Nephron (organoid): ENCODE results near the gene RPL3.

ENCODE experiments used
- H3K27ac Mint-ChIP-seq, 3 experiments: 2 replicates each; pipeline ENCODE4 v1.8.0; 2020; ENCODE audit warnings: mixed read lengths in 3 of 3, mild to moderate bottlenecking in 2 of 3, moderate library complexity in 1 of 3
- H3K27me3 Mint-ChIP-seq: 2 replicates; pipeline ENCODE4 v1.8.0; 2021; ENCODE audit warnings: low read depth, mild to moderate bottlenecking, moderate library complexity, mixed read lengths
- H3K36me3 Mint-ChIP-seq: 2 replicates; pipeline ENCODE4 v1.8.0; 2020; ENCODE audit warnings: low read depth, mixed read lengths
- H3K4me1 Mint-ChIP-seq: 2 replicates; pipeline ENCODE4 v1.8.0; 2020; ENCODE audit warnings: mixed read lengths
- H3K4me3 Mint-ChIP-seq, 3 experiments: 2 replicates each; pipeline ENCODE4 v1.8.0; 2020; ENCODE audit warnings: mild to moderate bottlenecking in 3 of 3, mixed read lengths in 3 of 3, moderate library complexity in 2 of 3
- H3K9me3 Mint-ChIP-seq: 2 replicates; pipeline ENCODE4 v1.8.0; 2020; ENCODE audit warnings: mixed read lengths
- TF ChIP-seq, protein P1 (sequence below), 3 experiments: fragments of 200-600 bp; sonication (generic); IDR thresholded peaks; one replicate each; pipeline ENCODE4 v1.5.0; 2021; ENCODE audit warnings: antibody characterized with exemption in 3 of 3; ENCODE audit not compliant: unreplicated experiment in 3 of 3

RPL3 gene

DNA sequence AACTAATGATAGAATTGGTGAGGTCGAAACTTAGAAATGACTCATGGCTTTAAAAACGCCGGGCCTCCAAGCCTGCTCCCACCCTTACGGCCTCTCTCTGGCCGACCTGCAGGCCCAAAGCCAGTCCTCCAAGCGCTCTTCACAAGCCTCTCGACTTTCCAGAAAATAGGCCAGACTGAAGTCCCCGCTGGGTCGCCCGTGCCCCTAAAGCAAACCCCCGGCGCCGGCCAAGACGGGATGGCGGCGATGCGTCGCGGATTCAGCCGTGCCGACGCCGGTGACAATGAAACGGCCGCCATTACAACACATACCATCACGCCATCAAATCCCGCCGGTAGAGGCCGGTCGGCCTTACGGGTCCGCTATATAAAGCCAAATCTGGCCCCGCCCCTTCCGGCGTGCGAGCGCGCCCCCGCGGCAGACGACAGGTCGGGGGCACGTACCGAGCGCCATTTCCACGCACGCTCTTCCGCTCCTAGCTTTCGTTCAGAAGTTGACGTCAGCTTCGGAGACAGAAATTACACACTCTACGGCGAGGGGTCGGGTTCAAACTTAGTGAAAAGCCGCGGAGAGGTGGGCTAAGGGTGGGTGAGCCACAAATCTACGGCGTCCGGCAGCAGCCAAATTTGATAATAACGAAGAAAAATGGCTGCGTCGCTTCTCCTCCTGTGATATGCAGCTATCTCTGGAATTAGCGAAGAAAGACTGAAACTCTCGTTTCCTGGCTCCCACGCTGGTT, at the start of gene RPL3:
TSS of gene RPL3 (minus strand) at position 340 of the 739 bp plus-strand sequence. CDS start at position 314, 26 bp downstream.
- TF ChIP-seq, protein P1, sequence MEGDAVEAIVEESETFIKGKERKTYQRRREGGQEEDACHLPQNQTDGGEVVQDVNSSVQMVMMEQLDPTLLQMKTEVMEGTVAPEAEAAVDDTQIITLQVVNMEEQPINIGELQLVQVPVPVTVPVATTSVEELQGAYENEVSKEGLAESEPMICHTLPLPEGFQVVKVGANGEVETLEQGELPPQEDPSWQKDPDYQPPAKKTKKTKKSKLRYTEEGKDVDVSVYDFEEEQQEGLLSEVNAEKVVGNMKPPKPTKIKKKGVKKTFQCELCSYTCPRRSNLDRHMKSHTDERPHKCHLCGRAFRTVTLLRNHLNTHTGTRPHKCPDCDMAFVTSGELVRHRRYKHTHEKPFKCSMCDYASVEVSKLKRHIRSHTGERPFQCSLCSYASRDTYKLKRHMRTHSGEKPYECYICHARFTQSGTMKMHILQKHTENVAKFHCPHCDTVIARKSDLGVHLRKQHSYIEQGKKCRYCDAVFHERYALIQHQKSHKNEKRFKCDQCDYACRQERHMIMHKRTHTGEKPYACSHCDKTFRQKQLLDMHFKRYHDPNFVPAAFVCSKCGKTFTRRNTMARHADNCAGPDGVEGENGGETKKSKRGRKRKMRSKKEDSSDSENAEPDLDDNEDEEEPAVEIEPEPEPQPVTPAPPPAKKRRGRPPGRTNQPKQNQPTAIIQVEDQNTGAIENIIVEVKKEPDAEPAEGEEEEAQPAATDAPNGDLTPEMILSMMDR (IDR thresholded peaks at IDR 0.05; ENCODE audit: unreplicated experiment in 3 of 3), result peak in 1 of 3 experiments; percentile 33
- peak within 1 kb of the TSS; percentile 100 for H3K27ac Mint-ChIP-seq
- peaks cover 49% of the 10 kb centered on the region for H3K36me3 Mint-ChIP-seq
- H3K4me1 Mint-ChIP-seq, result peaks cover 35% of the 10 kb centered on the region
- H3K4me3 Mint-ChIP-seq, result peak within 1 kb of the TSS; percentile 99 to 100 (median 100)
- no peaks in the 10 kb centered on the region for H3K27me3 Mint-ChIP-seq
- H3K9me3 Mint-ChIP-seq, result no peaks in the 10 kb centered on the region

DNA sequence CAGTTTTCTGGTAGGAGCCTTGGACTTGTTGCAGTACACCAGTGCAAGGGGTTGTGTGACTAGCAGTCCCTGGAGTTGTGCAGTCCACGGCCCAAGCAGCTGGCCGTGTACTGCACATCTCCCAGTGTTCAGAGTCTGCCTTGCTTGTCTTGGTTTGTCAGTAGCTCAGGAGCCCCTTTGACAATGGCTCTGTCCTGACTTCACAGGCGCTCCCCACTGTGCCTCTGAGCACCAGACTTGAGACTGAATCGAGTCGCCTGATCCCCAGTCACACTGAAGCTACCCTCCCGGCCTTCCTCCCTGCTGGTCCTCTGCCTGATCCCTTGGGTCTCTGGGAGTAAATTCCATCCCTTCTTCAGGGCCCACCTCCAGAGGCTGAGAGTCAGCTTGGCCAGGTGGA, 49.8 kb upstream of the RPL3 start:
- Mint-ChIP-seq H3K9me3 (no peaks in the 10 kb centered on the region), H3K4me3 (no peak overlapping the region), H3K36me3 (no peaks in the 10 kb centered on the region), H3K27ac (no peak overlapping the region), H3K27me3 (no peaks in the 10 kb centered on the region), H3K4me1 (peaks cover 16% of the 10 kb centered on the region)
- TF ChIP-seq, protein P1 (IDR thresholded peaks at IDR 0.05; ENCODE audit: unreplicated experiment in 3 of 3), result no peak

DNA sequence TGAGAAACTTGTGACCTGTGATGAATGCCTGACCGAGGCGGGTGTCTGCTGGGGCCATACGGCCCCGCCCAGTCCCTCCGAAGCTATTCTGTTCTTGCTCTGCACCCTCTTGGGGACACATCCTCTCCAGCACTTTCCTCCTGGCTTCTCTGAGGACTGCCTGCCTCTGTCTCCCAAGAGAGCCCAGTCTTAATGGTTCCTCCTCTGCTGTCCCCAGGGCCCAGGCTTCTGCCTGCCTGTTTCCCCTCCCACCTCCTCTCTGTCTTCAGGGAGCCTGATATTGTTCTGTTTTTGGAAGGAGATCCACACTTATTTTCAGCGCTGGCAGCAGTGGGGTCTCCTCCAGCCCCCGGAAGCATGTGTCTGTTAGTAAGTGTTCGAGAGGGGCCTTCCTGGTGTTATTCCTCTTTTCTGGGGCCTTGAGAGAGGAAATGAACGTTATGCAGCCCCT, 49.1 kb upstream of the RPL3 start:
- peaks cover 23% of the 10 kb centered on the region for H3K4me1 Mint-ChIP-seq
- no peaks in the 10 kb centered on the region for H3K9me3 Mint-ChIP-seq
- H3K36me3 Mint-ChIP-seq, result no peaks in the 10 kb centered on the region
- H3K27me3 Mint-ChIP-seq, result no peaks in the 10 kb centered on the region
- no peak overlapping the region for H3K4me3 Mint-ChIP-seq
- TF ChIP-seq, protein P1 (IDR thresholded peaks at IDR 0.05; ENCODE audit: unreplicated experiment in 3 of 3), result no peak
- H3K27ac Mint-ChIP-seq, result peak overlapping the region in 1 of 3 experiments; percentile 45

DNA sequence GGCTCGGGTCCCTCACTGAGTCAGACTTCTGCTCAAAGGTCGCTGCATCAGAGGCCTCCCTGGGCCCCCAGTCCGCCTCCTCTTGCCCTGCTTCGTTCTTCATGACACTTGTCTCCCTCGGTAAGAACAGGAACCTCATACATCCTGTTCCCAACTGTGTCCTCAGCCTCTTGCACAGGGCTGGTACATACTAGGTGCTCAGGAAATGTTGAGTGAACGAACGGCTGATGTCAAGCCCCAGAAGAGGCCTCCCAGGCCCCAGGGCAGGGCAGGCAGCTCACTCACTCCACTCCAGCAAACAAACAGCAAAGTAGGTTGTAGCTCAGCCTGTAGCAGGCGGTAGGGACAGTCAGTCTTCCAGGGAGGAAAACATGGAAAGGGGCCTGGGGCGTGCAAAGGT, 47.6 kb upstream of the RPL3 start:
- TF ChIP-seq, protein P1 (IDR thresholded peaks at IDR 0.05; ENCODE audit: unreplicated experiment in 3 of 3), result no peak
- Mint-ChIP-seq H3K27ac (peak overlapping the region; percentile 35 to 52 (median 46)), H3K36me3 (no peaks in the 10 kb centered on the region), H3K9me3 (no peaks in the 10 kb centered on the region), H3K27me3 (peaks cover 4% of the 10 kb centered on the region), H3K4me1 (peaks cover 33% of the 10 kb centered on the region), H3K4me3 (no peak overlapping the region)

DNA sequence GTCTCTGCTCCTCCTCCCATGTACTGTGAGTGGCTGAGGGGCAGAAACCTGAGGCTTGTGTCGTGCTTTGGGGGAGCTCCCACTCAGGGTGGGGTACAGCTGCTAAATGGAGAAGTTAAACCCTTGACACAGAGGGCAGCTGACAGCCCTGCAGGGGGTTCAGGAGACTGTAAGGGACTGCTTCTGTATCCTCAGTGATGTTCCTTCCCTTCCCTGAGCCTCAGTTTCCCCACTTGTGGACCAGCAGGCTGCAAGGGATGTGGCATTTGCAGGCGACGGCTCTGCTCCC, 46.0 kb upstream of the RPL3 start:
- H3K36me3 Mint-ChIP-seq, result no peaks in the 10 kb centered on the region
- peaks cover 33% of the 10 kb centered on the region for H3K4me1 Mint-ChIP-seq
- TF ChIP-seq, protein P1 (IDR thresholded peaks at IDR 0.05; ENCODE audit: unreplicated experiment in 3 of 3), result no peak
- H3K27ac Mint-ChIP-seq, result peak overlapping the region in 2 of 3 experiments; percentile 87
- peaks cover 4% of the 10 kb centered on the region for H3K27me3 Mint-ChIP-seq
- no peak overlapping the region for H3K4me3 Mint-ChIP-seq
- no peaks in the 10 kb centered on the region for H3K9me3 Mint-ChIP-seq
